ENCODE data around the gene RFWD3. TPM values are rescaled to one million over a fixed set of nuclear protein-coding genes. Genes with fewer than 3 reads are reported as not detected.

RFWD3 gene
- total and polyA plus RNA-seq, 2 of the 13 experiments (the other 11 are each of a cell fraction or from before 2014, with no cell fraction given), result 23.4 to 62.6 TPM

- no peak for TF ChIP-seq ZNF598 (CRISPR knock-in tag; IDR thresholded peaks at IDR 0.05; ENCODE audit: borderline replicate concordance)
- peak; percentile 91; the same call in 1 of the 2 replicates for TF ChIP-seq ZSCAN12 (CRISPR knock-in tag; IDR thresholded peaks at IDR 0.05)
- TF ChIP-seq ZNF260 (CRISPR knock-in tag; IDR thresholded peaks at IDR 0.05; ENCODE audit: borderline replicate concordance, low read depth), result no peak
- no peak for TF ChIP-seq FOXA1 (IDR thresholded peaks at IDR 0.05)
- TF ChIP-seq FOXA1 (CRISPR knock-in tag; IDR thresholded peaks at IDR 0.05), result peak; percentile 27; the same call in 1 of the 2 replicates
- TF ChIP-seq MAFG (CRISPR knock-in tag; IDR thresholded peaks at IDR 0.05), result no peak
- TF ChIP-seq ZNF225 (CRISPR knock-in tag; IDR thresholded peaks at IDR 0.05), result peak; percentile 72
- peak; percentile 68; the same call in 1 of the 2 replicates for TF ChIP-seq MEIS1 (CRISPR knock-in tag; IDR thresholded peaks at IDR 0.05; ENCODE audit: borderline replicate concordance)
- TF ChIP-seq, protein P1, sequence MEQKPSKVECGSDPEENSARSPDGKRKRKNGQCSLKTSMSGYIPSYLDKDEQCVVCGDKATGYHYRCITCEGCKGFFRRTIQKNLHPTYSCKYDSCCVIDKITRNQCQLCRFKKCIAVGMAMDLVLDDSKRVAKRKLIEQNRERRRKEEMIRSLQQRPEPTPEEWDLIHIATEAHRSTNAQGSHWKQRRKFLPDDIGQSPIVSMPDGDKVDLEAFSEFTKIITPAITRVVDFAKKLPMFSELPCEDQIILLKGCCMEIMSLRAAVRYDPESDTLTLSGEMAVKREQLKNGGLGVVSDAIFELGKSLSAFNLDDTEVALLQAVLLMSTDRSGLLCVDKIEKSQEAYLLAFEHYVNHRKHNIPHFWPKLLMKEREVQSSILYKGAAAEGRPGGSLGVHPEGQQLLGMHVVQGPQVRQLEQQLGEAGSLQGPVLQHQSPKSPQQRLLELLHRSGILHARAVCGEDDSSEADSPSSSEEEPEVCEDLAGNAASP (CRISPR knock-in tag; IDR thresholded peaks at IDR 0.05; ENCODE audit: borderline replicate concordance), result peak; percentile 73
- TF ChIP-seq ZNF280D (CRISPR knock-in tag; IDR thresholded peaks at IDR 0.05), result peak; percentile 91; the same call in 1 of the 2 replicates
- no peak for TF ChIP-seq RORA (CRISPR knock-in tag; IDR thresholded peaks at IDR 0.05)
- peak; percentile 86 for TF ChIP-seq TMF1 (CRISPR knock-in tag; IDR thresholded peaks at IDR 0.05; ENCODE audit: low read depth)
- peak; percentile 95 for TF ChIP-seq BRCA1 (CRISPR knock-in tag; IDR thresholded peaks at IDR 0.05)
- peak; percentile 85 for TF ChIP-seq KLF6 (CRISPR knock-in tag; IDR thresholded peaks at IDR 0.05)
- TF ChIP-seq ZNF850 (CRISPR knock-in tag; conservative IDR thresholded peaks at IDR 0.05), result peak; percentile 90; the same call in 1 of the 2 replicates
- peak; percentile 65; the same call in 1 of the 2 replicates for TF ChIP-seq ZNF205 (CRISPR knock-in tag; IDR thresholded peaks at IDR 0.05)
- TF ChIP-seq ESRRA (CRISPR knock-in tag; IDR thresholded peaks at IDR 0.05; ENCODE audit: low read depth), result peak; percentile 81; the same call in 1 of the 2 replicates
- 0 out of 2 replicates have a peak, but pooled peaks have one; percentile 76 for TF ChIP-seq ZNF572 (CRISPR knock-in tag; IDR thresholded peaks at IDR 0.05)
- TF ChIP-seq TEAD2 (CRISPR knock-in tag; IDR thresholded peaks at IDR 0.05), result 0 out of 2 replicates have a peak, but pooled peaks have one; percentile 49
- TF ChIP-seq THYN1 (CRISPR knock-in tag; IDR thresholded peaks at IDR 0.05; ENCODE audit: borderline replicate concordance, low read depth), result 0 out of 2 replicates have a peak, but pooled peaks have one; percentile 19
- no peak for TF ChIP-seq REXO4 (CRISPR knock-in tag; IDR thresholded peaks at IDR 0.05; ENCODE audit: borderline replicate concordance)
- peak; percentile 52; the same call in 1 of the 2 replicates for TF ChIP-seq HOXD1 (CRISPR knock-in tag; IDR thresholded peaks at IDR 0.05)
- peak; percentile 58; the same call in 1 of the 2 replicates for TF ChIP-seq SALL2 (CRISPR knock-in tag; IDR thresholded peaks at IDR 0.05)
- no peak for TF ChIP-seq HNF4A (CRISPR knock-in tag; IDR thresholded peaks at IDR 0.05)
- TF ChIP-seq CBFB (CRISPR knock-in tag; IDR thresholded peaks at IDR 0.05), result peak; percentile 36; the same call in 1 of the 2 replicates
- no peak for TF ChIP-seq PAF1 (CRISPR knock-in tag; IDR thresholded peaks at IDR 0.05)
These were observed 60.0 kb downstream of the RFWD3 start, which contains the start of gene GLG1 (continued) for GRCh38 chr16:74606521-74607309.

Data from HepG2 (cell line).